Activated T-cell treated with anti-CD3 and anti-CD28 coated beads for 4 hours (primary cell): ENCODE measurements around the gene CLTB.

Source experiments
- DNase-seq: peaks from one replicate; pipeline ENCODE4 v3.0.0-alpha.2; 2020

CLTB gene

GRCh38 chr5:176379881-176380280, 36.5 kb downstream of the CLTB start:
- DNase-seq = no peak

- no peak for DNase-seq
These were observed 43.1 kb downstream of the CLTB start for GRCh38 chr5:176373100-176373818.

GRCh38 chr5:176371621-176372539, 44.5 kb downstream of the CLTB start:
- no peak for DNase-seq

GRCh38 chr5:176369934-176370711, 46.2 kb downstream of the CLTB start:
- DNase-seq = no peak

GRCh38 chr5:176368726-176369125, 47.6 kb downstream of the CLTB start:
- no peak for DNase-seq

GRCh38 chr5:176366232-176366894, 50.0 kb downstream of the CLTB start:
- DNase-seq = no peak

- peak; percentile 42 for DNase-seq
These were observed 50.7 kb downstream of the CLTB start, which contains the start of gene ARL10 for GRCh38 chr5:176365351-176366231. Gene ARL10 (plus strand): TSS chr5:176365487. CDS start chr5:176365564, 77 bp downstream.

GRCh38 chr5:176364765-176365350, 51.5 kb downstream of the CLTB start:
- DNase-seq = no peak

GRCh38 chr5:176362233-176362490, 54.2 kb downstream of the CLTB start:
- DNase-seq = no peak

- peak; percentile 89 for DNase-seq
These were observed 54.7 kb downstream of the CLTB start, which contains the start of gene KIAA1191 for GRCh38 chr5:176361437-176362232. Gene KIAA1191 (minus strand): TSS chr5:176361764. CDS start chr5:176359508, 2,256 bp downstream.

GRCh38 chr5:176360894-176361436, 55.4 kb downstream of the CLTB start:
- no peak for DNase-seq

- no peak for DNase-seq
These were observed 56.7 kb downstream of the CLTB start for GRCh38 chr5:176359658-176360057.

GRCh38 chr5:176356179-176356566, 60.2 kb downstream of the CLTB start:
- DNase-seq = no peak

GRCh38 chr5:176355400-176356178, 60.8 kb downstream of the CLTB start:
- DNase-seq = no peak

GRCh38 chr5:176353533-176353932, 62.8 kb downstream of the CLTB start:
- no peak for DNase-seq

- DNase-seq = no peak
These were observed 64.0 kb downstream of the CLTB start for GRCh38 chr5:176352116-176352878.

- no peak for DNase-seq
These were observed 65.9 kb downstream of the CLTB start for GRCh38 chr5:176350416-176350815.

- no peak for DNase-seq
These were observed 73.4 kb downstream of the CLTB start for GRCh38 chr5:176342766-176343458.
